ENCODE results near the gene TECPR2. TPM values are rescaled to one million over a fixed set of nuclear protein-coding genes. Genes with fewer than 3 reads are reported as not detected.

The TECPR2 gene
- total RNA-seq, 2 experiments from 2014 or later, result 5.6 to 6.9 TPM

DNA sequence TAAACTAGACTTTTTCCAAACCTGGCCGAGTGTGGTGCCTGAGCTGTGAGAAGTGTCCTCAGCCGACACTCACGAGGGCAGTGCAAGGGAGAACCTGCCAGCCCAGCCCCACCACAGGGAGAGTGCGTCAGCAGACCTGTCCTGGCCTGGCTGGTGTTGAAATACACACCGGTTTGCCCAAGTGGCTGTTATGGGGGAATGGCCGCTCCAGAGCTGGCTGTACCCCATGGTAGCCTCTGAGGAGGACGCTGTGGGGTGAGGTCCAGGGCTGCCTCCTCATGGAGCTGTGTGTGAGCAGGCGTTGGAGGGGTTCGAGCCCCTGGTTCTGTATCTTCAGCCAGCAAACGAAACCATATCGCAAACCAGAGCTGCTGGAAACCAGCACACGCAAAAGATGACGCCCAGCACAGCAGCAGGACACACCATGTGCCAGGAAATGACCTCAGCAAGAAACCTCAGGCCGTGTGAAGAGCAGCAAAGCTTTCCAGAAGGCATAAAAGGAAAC, 137.5 kb downstream of the TECPR2 start:
- ATAC-seq (no peak), DNase-seq (peak; percentile 33)
- Mint-ChIP-seq H3K27me3 (no peaks in the 10 kb centered on the region), H3K36me3 (ENCODE audit: low read depth) (peaks cover 4% of the 10 kb centered on the region), H3K4me1 (peaks cover 7% of the 10 kb centered on the region), H3K27ac (peak overlapping the region; percentile 72), H3K4me3 (no peak overlapping the region), H3K9me3 (ENCODE audit: low read depth) (no peaks in the 10 kb centered on the region)
- ChIA-PET CTCF (interaction anchor here (0.8 to 1.3 kb wide), 2 partner anchors 8 to 23 kb away, joined by 3 to 4 read pairs; no protein-coding TSS in a partner anchor), POLR2A (no interaction called here)
- intact Hi-C loops (cut with DNase I, micrococcal nuclease), result no loop called here

DNA sequence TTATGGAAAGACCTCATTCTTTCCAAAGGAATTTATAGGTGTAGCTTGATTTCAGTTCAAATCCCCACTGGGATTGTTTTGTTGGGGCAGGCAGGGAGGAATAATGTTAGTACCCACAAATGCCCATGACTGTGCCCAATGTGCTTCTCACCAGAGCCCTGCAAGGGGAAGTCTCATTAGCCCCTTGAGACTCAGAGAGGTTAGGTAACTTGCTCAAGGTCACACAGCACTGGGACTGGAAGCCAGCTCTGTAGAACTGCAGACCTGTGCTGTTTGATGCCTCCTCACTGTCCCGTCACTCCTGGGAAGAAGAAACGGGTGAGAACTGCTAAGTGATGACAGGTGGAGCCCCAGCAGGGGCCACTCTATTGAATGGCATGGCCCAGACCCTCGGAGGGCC, 138.0 kb downstream of the TECPR2 start:
- no peak for DNase-seq
- POLR2A ChIA-PET, result no interaction called here
- H3K36me3 Mint-ChIP-seq (ENCODE audit: low read depth), result peaks cover 4% of the 10 kb centered on the region
- H3K4me3 Mint-ChIP-seq, result no peak overlapping the region
- no peaks in the 10 kb centered on the region for H3K27me3 Mint-ChIP-seq
- no peaks in the 10 kb centered on the region for H3K9me3 Mint-ChIP-seq (ENCODE audit: low read depth)
- intact Hi-C loops (cut with DNase I, micrococcal nuclease), result no loop called here
- H3K4me1 Mint-ChIP-seq, result peaks cover 7% of the 10 kb centered on the region
- ATAC-seq, result no peak
- H3K27ac Mint-ChIP-seq, result peak overlapping the region; percentile 72
- CTCF ChIA-PET, result interaction anchor here (0.8 to 1.3 kb wide), 2 partner anchors 8 to 22 kb away, joined by 3 to 4 read pairs; no protein-coding TSS in a partner anchor

DNA sequence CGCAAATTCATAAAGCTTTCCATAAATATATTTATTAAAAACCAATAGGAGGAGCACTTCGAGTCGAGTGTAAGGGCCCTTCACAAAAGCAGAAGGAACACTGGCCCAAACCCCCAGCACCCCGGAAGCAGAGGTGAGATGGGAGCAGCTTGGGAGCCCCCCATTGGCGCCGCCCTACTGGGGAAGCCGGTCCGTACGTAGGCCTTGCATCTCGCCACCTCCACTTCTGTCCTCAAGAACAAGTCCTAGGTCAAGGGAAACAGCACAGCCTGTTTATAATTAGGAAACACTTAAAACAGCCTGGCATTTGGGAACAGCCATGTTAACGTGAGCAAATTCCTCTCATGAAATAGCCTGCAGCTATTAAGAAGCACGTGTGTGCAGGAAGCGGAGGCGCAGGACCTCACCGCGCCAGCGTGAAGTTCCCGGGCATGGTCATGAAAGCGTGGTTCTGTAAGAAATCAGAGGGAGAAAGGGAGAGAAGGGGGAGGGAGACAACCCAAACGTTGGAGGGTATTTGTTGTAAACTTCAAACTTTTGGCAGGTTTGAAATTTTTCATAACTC, 139.1 kb downstream of the TECPR2 start:
- Mint-ChIP-seq H3K27me3 (no peaks in the 10 kb centered on the region), H3K4me3 (no peak overlapping the region), H3K4me1 (peaks cover 7% of the 10 kb centered on the region), H3K36me3 (ENCODE audit: low read depth) (peaks cover 4% of the 10 kb centered on the region), H3K9me3 (ENCODE audit: low read depth) (no peaks in the 10 kb centered on the region), H3K27ac (no peak overlapping the region)
- ChIA-PET POLR2A (no interaction called here), CTCF (no interaction called here)
- intact Hi-C loops (cut with DNase I, micrococcal nuclease), result no loop called here
- ATAC-seq (no peak), DNase-seq (no peak)

DNA sequence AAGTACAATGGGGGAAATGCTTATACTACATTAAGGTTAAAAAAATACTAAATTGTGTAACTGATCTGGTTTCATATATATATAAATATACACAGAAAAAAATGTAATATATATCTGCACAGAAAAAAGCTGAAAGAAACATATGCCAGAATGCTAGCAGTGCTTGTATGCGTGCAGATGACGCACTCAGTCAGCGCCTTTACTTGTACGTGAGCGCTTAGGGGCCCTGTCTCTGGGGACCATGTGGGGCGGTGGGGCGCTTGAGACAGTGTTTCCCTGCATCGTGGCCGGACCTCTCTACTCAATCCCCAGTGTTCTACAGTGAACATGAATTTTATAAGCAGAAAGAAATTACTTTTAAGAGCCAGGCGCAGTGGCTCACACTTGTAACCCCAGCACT, 139.8 kb downstream of the TECPR2 start:
- Mint-ChIP-seq H3K4me1 (peaks cover 7% of the 10 kb centered on the region), H3K9me3 (ENCODE audit: low read depth) (no peaks in the 10 kb centered on the region), H3K4me3 (no peak overlapping the region), H3K27me3 (no peaks in the 10 kb centered on the region), H3K27ac (no peak overlapping the region), H3K36me3 (ENCODE audit: low read depth) (peaks cover 4% of the 10 kb centered on the region)
- ChIA-PET CTCF (no interaction called here), POLR2A (no interaction called here)
- intact Hi-C loops (cut with DNase I, micrococcal nuclease), result no loop called here
- ATAC-seq (no peak), DNase-seq (no peak)

DNA sequence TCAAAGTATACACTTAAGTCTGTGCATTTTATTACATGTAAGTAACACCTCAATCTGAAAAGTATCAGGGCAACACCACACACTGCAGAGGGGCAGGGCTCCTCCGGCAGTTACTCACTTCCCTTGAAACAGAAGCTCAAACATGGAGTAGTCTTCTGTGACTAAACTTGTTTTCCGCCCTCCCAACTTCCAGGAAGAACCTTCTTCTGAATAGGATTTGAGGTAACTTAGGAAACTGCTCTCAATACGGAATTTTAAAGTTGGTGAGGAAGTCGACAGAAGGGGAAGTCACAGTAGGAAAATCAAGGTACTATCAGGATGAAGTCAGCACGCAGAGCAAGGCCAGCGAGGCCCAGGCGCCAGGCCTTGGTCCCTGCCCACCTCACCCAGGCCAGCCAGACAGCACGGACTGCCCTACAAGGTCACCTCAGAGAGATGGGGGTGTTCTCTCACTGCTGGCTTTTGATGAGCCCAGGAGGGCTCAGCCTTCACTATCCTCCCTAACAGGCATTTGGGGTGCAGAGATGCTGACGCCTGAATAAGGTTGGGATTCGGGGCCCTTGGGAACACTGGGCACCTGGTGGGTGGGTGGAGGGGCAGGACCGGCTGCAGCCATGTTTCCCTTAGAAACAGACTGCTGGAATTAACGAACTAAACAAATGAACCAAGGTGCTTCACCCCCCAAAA, 141.0 kb downstream of the TECPR2 start:
- ATAC-seq, result no peak
- Mint-ChIP-seq H3K27ac (no peak overlapping the region), H3K4me1 (peaks cover 11% of the 10 kb centered on the region), H3K9me3 (ENCODE audit: low read depth) (no peaks in the 10 kb centered on the region), H3K27me3 (no peaks in the 10 kb centered on the region), H3K4me3 (no peak overlapping the region), H3K36me3 (ENCODE audit: low read depth) (peaks cover 6% of the 10 kb centered on the region)
- intact Hi-C loops (cut with DNase I, micrococcal nuclease), result no loop called here
- no peak for DNase-seq
- CTCF ChIA-PET, result interaction anchor here (0.7 kb wide), 1 partner anchor 835 kb away, joined by 3 read pairs; no protein-coding TSS in a partner anchor
- POLR2A ChIA-PET, result no interaction called here

DNA sequence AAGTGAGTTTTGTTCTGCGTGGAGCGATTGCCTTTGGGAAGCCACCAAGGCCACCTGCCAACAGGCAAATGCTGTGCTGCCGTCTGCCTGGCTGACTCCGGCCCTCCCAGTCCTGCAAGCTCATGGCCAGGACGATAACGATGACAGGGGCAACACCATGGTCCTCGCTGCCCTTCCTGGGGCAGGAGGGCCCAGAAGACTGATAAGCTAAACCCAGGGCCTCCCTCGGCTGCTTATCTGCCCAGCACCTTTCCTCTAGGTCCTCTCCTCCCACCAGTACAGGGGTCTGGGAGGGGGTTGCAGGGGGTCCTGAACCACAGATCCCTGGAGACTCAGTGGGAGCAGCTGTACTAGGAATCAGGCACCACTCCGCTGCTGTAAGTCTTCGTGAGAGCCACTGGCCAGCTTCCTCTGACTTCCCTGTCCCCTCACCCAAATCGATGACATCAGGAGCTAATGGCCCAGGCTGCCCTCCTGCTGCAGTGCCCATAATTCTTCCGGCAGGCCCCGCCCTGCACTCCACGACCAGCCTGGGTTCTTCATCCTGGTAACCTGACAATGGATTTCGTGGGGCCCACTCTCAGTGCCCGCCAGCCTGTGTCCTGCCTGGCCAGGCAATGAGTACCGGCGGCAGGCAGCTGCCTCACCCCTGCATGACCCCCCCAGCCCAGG, 141.7 kb downstream of the TECPR2 start:
- no peak overlapping the region for H3K4me3 Mint-ChIP-seq
- POLR2A ChIA-PET, result no interaction called here
- H3K27me3 Mint-ChIP-seq, result no peaks in the 10 kb centered on the region
- H3K4me1 Mint-ChIP-seq, result peaks cover 12% of the 10 kb centered on the region
- CTCF ChIA-PET, result interaction anchor here (0.7 kb wide), 1 partner anchor 836 kb away, joined by 3 read pairs; no protein-coding TSS in a partner anchor
- no peak for DNase-seq
- no peak for ATAC-seq
- H3K36me3 Mint-ChIP-seq (ENCODE audit: low read depth), result peaks cover 3% of the 10 kb centered on the region
- H3K9me3 Mint-ChIP-seq (ENCODE audit: low read depth), result no peaks in the 10 kb centered on the region
- H3K27ac Mint-ChIP-seq, result no peak overlapping the region
- intact Hi-C loops (cut with DNase I, micrococcal nuclease), result no loop called here

DNA sequence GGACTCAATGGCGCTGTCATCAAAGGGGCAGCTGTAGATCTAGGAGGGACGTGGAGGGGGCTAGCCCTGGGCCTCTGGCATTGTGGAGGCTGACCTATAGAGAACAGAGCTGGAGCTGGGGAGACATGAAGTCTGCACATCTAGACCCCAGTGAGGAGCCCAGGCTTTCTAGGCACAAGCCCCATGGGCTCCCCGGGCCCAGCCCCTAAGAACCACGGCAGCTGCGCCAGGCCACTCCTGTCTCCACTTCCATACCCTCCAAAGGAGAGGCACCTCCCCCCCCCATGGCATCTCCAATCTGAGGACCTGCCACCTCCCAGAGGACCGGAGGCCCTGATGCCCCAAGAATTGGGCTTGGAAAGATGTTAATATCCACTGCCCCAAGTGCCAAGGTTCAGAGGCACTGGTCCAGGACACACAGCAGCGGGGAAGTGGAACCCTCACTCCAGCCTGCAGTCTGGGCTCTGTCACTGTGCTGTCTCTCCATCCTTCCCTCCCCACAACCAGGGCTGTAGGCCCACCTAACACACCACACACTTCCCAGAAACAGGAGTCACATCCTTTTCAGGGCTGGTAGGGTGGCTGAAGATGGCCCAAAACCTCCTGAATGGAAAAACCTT, 142.4 kb downstream of the TECPR2 start:
- intact Hi-C loops (cut with DNase I, micrococcal nuclease), result loop anchor here in 1 of 2 experiments (5.0 kb wide), 1 partner anchor 543 kb away; the partner anchor contains the start of gene DYNC1H1
- H3K9me3 Mint-ChIP-seq (ENCODE audit: low read depth), result no peaks in the 10 kb centered on the region
- CTCF ChIA-PET, result interaction anchor here (0.6 to 0.7 kb wide), 2 partner anchors 601 to 836 kb away, joined by 3 read pairs; no protein-coding TSS in a partner anchor
- DNase-seq (no peak), ATAC-seq (no peak)
- H3K27ac Mint-ChIP-seq, result no peak overlapping the region
- no peak overlapping the region for H3K4me3 Mint-ChIP-seq
- peaks cover 11% of the 10 kb centered on the region for H3K4me1 Mint-ChIP-seq
- POLR2A ChIA-PET, result no interaction called here
- H3K36me3 Mint-ChIP-seq (ENCODE audit: low read depth), result peaks cover 3% of the 10 kb centered on the region
- H3K27me3 Mint-ChIP-seq, result no peaks in the 10 kb centered on the region

DNA sequence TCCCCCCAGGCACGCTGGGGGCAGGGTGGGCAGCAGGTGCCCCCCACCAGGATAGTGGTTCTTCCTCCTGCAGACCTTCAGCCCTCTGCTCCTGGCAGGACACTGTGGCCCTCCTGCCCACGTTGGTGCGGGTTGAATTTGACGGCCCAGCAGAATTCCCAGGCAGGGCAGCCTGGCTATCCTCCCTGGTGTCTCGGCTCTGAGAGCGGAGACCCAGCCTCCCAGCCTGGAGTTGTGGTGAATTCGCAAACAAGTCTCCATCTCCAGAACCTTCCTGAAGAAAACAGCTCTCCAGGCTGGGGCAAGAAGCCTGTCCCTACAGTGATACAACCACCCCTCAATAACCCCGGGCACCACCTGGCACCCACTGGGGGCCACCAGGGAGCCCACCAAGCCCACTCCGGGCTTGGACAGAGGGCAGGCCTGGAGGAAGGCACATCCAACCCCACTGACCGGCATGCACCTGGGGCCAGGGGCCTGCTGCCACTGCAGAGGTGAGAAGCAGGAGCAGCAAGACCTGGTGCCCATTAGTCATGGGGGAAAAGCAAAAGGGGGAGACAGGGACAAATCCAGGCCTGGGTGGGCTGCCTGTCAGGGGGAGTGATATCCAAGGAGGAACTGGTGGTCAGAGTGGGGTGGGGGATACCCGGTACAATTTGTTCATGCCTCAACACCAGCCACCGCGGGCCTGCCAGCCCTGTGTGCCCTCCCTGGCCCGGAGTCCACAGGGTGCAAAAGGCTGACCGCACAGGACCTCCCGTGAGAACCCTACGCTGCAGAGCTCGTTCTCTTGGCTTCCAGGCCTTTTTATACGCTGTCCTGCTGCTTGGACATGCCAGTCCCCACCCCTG, 143.3 kb downstream of the TECPR2 start:
- intact Hi-C loops (cut with DNase I, micrococcal nuclease), result loop anchor here in 1 of 2 experiments (5.0 kb wide), 1 partner anchor 544 kb away; the partner anchor contains the start of gene DYNC1H1
- Mint-ChIP-seq H3K27me3 (no peaks in the 10 kb centered on the region), H3K36me3 (ENCODE audit: low read depth) (peaks cover 3% of the 10 kb centered on the region), H3K4me3 (no peak overlapping the region), H3K27ac (no peak overlapping the region), H3K9me3 (ENCODE audit: low read depth) (no peaks in the 10 kb centered on the region), H3K4me1 (peaks cover 13% of the 10 kb centered on the region)
- ATAC-seq (no peak), DNase-seq (no peak)
- ChIA-PET POLR2A (no interaction called here), CTCF (no interaction called here)

DNA sequence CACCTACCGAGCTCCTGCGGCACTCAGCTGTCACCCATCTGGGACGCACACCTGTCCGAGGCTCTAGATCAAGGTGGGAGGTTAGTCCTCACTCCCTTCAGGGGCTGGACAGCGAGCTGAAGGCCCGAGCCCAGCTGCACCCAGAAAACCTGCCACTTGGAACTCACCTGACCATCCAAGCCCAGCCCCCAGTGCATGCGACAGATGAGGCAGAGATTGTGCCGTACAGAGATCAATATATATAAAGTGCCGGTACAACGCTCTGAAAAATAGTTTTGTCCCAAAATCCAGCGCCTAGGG, 143.8 kb downstream of the TECPR2 start:
- POLR2A ChIA-PET, result no interaction called here
- intact Hi-C loops (cut with DNase I, micrococcal nuclease), result loop anchor here in 1 of 2 experiments (5.0 kb wide), 1 partner anchor 544 kb away; the partner anchor contains the start of gene DYNC1H1
- DNase-seq (no peak), ATAC-seq (no peak)
- CTCF ChIA-PET, result no interaction called here
- H3K27ac Mint-ChIP-seq, result no peak overlapping the region
- H3K4me3 Mint-ChIP-seq, result no peak overlapping the region
- no peaks in the 10 kb centered on the region for H3K9me3 Mint-ChIP-seq (ENCODE audit: low read depth)
- peaks cover 3% of the 10 kb centered on the region for H3K36me3 Mint-ChIP-seq (ENCODE audit: low read depth)
- no peaks in the 10 kb centered on the region for H3K27me3 Mint-ChIP-seq
- peaks cover 16% of the 10 kb centered on the region for H3K4me1 Mint-ChIP-seq

DNA sequence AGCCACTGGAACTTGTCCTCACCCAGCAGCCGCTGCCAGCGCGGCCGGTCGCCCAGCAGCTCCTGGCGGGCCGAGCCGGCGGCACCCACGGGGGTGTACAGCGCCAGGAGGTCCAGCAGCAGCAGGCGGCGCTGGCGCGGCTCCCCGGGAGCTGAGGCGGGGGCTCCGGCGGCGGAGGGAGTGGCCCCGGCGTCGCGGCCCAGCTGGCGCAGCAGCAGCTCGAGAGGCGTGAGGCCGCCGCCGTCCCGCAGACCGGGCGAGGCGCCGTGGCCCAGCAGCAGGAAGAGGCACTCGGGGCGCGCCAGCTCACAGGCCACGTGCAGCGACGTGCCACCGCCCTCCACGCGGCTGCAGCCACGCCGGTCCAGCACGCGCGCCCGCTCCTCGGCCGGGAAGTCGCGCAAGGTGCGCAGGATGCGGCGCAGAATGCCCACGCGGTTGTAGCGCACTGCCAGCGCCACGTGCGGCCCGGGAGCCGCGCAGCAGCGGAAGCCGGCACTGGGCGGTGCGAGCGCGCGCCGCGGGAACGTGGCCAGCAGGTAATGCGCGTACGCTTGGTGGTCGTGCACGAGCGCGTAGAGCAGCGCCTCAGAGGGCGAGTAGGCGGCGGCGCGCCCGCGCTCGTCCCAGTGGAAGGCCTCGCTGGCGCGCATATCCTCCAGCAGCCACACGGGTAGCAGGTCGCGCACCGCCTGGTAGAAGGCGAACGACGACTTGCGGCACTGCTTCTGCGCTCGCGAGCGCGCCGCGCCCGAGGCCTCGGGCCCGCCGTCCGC, 144.5 kb downstream of the TECPR2 start:
- no peaks in the 10 kb centered on the region for H3K27me3 Mint-ChIP-seq
- ChIA-PET POLR2A (no interaction called here), CTCF (interaction anchor here (0.8 to 1.3 kb wide), 2 partner anchors 17 to 202 kb away, joined by 3 to 9 read pairs; partner anchors contain the start of gene MOK)
- no peak overlapping the region for H3K4me3 Mint-ChIP-seq
- intact Hi-C loops (cut with DNase I, micrococcal nuclease), result loop anchor here in 1 of 2 experiments (5.0 kb wide), 1 partner anchor 545 kb away; the partner anchor contains the start of gene DYNC1H1
- H3K27ac Mint-ChIP-seq, result no peak overlapping the region
- peaks cover 16% of the 10 kb centered on the region for H3K4me1 Mint-ChIP-seq
- no peaks in the 10 kb centered on the region for H3K9me3 Mint-ChIP-seq (ENCODE audit: low read depth)
- DNase-seq (peak; percentile 64), ATAC-seq (no peak)
- peaks cover 3% of the 10 kb centered on the region for H3K36me3 Mint-ChIP-seq (ENCODE audit: low read depth)
